Testis (tissue), 2 donors: ENCODE results near the gene PPP1R37.

Experiments
- CTCF ChIP-seq, 3 experiments: fragments of 450-650 bp in 2 of 3; fragments of 200-600 bp in 1 of 3; sonication (generic) in 1 of 3; IDR thresholded peaks; one replicate each; pipeline ENCODE4 v1.5.1; 2016 to 2019; ENCODE audit warnings: antibody characterized with exemption in 3 of 3, mild to moderate bottlenecking in 2 of 3, moderate library complexity in 1 of 3
- POLR2A ChIP-seq: fragments of 450-650 bp; IDR thresholded peaks from one replicate; pipeline ENCODE4 v1.6.1; 2017; ENCODE audit warnings: antibody characterized with exemption, mild to moderate bottlenecking, moderate library complexity

GRCh38 chr19:45191375-45191774, 98.4 kb downstream of the PPP1R37 start:
- TF ChIP-seq CTCF (IDR thresholded peaks at IDR 0.05): no peak
- TF ChIP-seq POLR2A: no peak
